HepG2 (cell line): ENCODE results near the gene SNX21.

ENCODE experiments used
- CTCF ChIP-seq: sonication (generic); formaldehyde crosslinking; IDR thresholded peaks from 2 replicates; pipeline ENCODE4 v1.5.0; 2020; ENCODE audit warnings: mild to moderate bottlenecking, missing genetic modification reagents, moderate library complexity
- HDAC6 ChIP-seq: fragments of 200-600 bp; sonication (generic); IDR thresholded peaks from 2 replicates; pipeline ENCODE4 v1.7.0; 2017; ENCODE audit warnings: mild to moderate bottlenecking, antibody characterized with exemption, low read length, low read depth
- KAT7 ChIP-seq: IDR thresholded peaks from 2 replicates; pipeline ENCODE4 v1.6.1; 2018; ENCODE audit warnings: borderline replicate concordance, missing compliant biosample characterization
- MYPOP ChIP-seq: sonication (generic); formaldehyde crosslinking; IDR thresholded peaks from 2 replicates; pipeline ENCODE4 v1.8.1; 2023; ENCODE audit warnings: mild to moderate bottlenecking, moderate library complexity, missing genetic modification reagents
- ZFX ChIP-seq: sonication (generic); formaldehyde crosslinking; IDR thresholded peaks from 2 replicates; pipeline ENCODE4 v1.4.0; 2020; ENCODE audit warnings: mild to moderate bottlenecking, low read depth, missing genetic modification reagents, moderate library complexity
- ZNF160 ChIP-seq: sonication (generic); formaldehyde crosslinking; IDR thresholded peaks from 2 replicates; pipeline ENCODE4 v1.8.0; 2022; ENCODE audit warnings: mild to moderate bottlenecking, inconsistent platforms, missing genetic modification reagents
- ZNF687 ChIP-seq: sonication (generic); formaldehyde crosslinking; IDR thresholded peaks from 2 replicates; pipeline ENCODE4 v1.5.1; 2020; ENCODE audit warnings: mild to moderate bottlenecking, missing genetic modification reagents, moderate library complexity
- ZNF737 ChIP-seq: sonication (generic); formaldehyde crosslinking; IDR thresholded peaks from 2 replicates; pipeline ENCODE4 v1.5.0; 2020; ENCODE audit warnings: missing genetic modification reagents, mild to moderate bottlenecking, borderline replicate concordance
- ZSCAN25 ChIP-seq: sonication (generic); formaldehyde crosslinking; IDR thresholded peaks from 2 replicates; pipeline ENCODE4 v1.8.0; 2022; ENCODE audit warnings: mild to moderate bottlenecking, missing genetic modification reagents

GRCh38 chr20:45834797-45835161 is 1.2 kb downstream of the SNX21 start:
- TF ChIP-seq ZNF687 (no peak), CTCF (CRISPR knock-in tag) (no peak), ZSCAN25 (CRISPR knock-in tag) (no peak), ZNF160 (CRISPR knock-in tag) (no peak), KAT7 (CRISPR knock-in tag) (no peak), ZNF737 (CRISPR knock-in tag) (no peak), MYPOP (CRISPR knock-in tag) (no peak), HDAC6 (no peak), ZFX (CRISPR knock-in tag) (no peak)
